ENCODE data around the gene CD274.
A peak's percentile ranks its signal among the peaks of the same experiment; 100 is the strongest.
"Not testable (repeated sequence)": the region's sequence is repeated elsewhere in the genome, so short reads cannot be mapped to it uniquely, and the experiment has no call there.

Gene CD274

GRCh38 chr9:5432890-5433289, 17.5 kb upstream of the CD274 start:
- Mint-ChIP-seq H3K4me1 (peaks cover 22% of the 10 kb centered on the region), H3K36me3 (peaks cover 48% of the 10 kb centered on the region)
- H3K27ac Mint-ChIP-seq, DNase-seq, H3K4me3 Mint-ChIP-seq, H3K9me3 Mint-ChIP-seq, CTCF ChIA-PET, H3K27me3 Mint-ChIP-seq: not testable (repeated sequence)

- H3K4me3 Mint-ChIP-seq, H3K9me3 Mint-ChIP-seq, DNase-seq, CTCF ChIA-PET, H3K27me3 Mint-ChIP-seq, H3K27ac Mint-ChIP-seq: not testable (repeated sequence)
- Mint-ChIP-seq H3K36me3 (peaks cover 48% of the 10 kb centered on the region), H3K4me1 (peaks cover 26% of the 10 kb centered on the region)
Measured at GRCh38 chr9:5433328-5433727, 17.0 kb upstream of the CD274 start.

- not testable (repeated sequence) for H3K9me3 Mint-ChIP-seq
- CTCF ChIA-PET, result interaction anchor here (0.6 kb wide), 1 partner anchor 150 kb away, joined by 4 read pairs; no protein-coding TSS in a partner anchor
- H3K36me3 Mint-ChIP-seq, result peaks cover 46% of the 10 kb centered on the region
Measured at GRCh38 chr9:5433841-5434810, 16.2 kb upstream of the CD274 start.

GRCh38 chr9:5435912-5436311, 14.4 kb upstream of the CD274 start:
- H3K9me3 Mint-ChIP-seq, result peaks cover 4% of the 10 kb centered on the region
- no peaks in the 10 kb centered on the region for H3K27me3 Mint-ChIP-seq
- CTCF ChIA-PET, result interaction anchor here (0.6 kb wide), 1 partner anchor 172 kb away, joined by 3 read pairs; no protein-coding TSS in a partner anchor
- DNase-seq, result no peak
- peaks cover 36% of the 10 kb centered on the region for H3K4me1 Mint-ChIP-seq
- H3K27ac Mint-ChIP-seq, result peak overlapping the region; percentile 97
- peaks cover 41% of the 10 kb centered on the region for H3K36me3 Mint-ChIP-seq
- peak overlapping the region; percentile 94 for H3K4me3 Mint-ChIP-seq

More at GRCh38 chr9:5433841-5434810, 16.2 kb upstream of the CD274 start:
- H3K4me3 Mint-ChIP-seq, DNase-seq, H3K27ac Mint-ChIP-seq, H3K27me3 Mint-ChIP-seq: not testable (repeated sequence)
- H3K4me1 Mint-ChIP-seq, result peaks cover 34% of the 10 kb centered on the region

GRCh38 chr9:5436441-5436840, 13.9 kb upstream of the CD274 start:
- H3K27ac Mint-ChIP-seq, result peak overlapping the region; percentile 97
- peaks cover 39% of the 10 kb centered on the region for H3K36me3 Mint-ChIP-seq
- no peaks in the 10 kb centered on the region for H3K27me3 Mint-ChIP-seq

GRCh38 chr9:5437254-5438216, 12.8 kb upstream of the CD274 start, which contains the start of gene PLGRKT:
PLGRKT (minus strand) TSS chr9:5437925; CDS start chr9:5431977, 5,948 bp downstream.
- Mint-ChIP-seq H3K9me3 (peaks cover 4% of the 10 kb centered on the region), H3K27me3 (no peaks in the 10 kb centered on the region), H3K4me1 (peaks cover 38% of the 10 kb centered on the region), H3K4me3 (peak within 1 kb of the TSS; percentile 94), H3K27ac (peak within 1 kb of the TSS; percentile 97), H3K36me3 (peaks cover 29% of the 10 kb centered on the region)
- CTCF ChIA-PET, result interaction anchor here (0.6 to 5.2 kb wide), 9 partner anchors 11 to 264 kb away, joined by 3 to 37 read pairs (median 5); partner anchors contain the start of gene CD274
- peak; percentile 95 for DNase-seq

More at GRCh38 chr9:5436441-5436840, 13.9 kb upstream of the CD274 start:
- H3K4me1 Mint-ChIP-seq, result peaks cover 38% of the 10 kb centered on the region
- peak overlapping the region; percentile 94 for H3K4me3 Mint-ChIP-seq
- CTCF ChIA-PET, result interaction anchor here (0.9 to 5.2 kb wide), 6 partner anchors 10 to 250 kb away, joined by 3 to 37 read pairs (median 5); partner anchors contain the start of gene CD274
- peaks cover 4% of the 10 kb centered on the region for H3K9me3 Mint-ChIP-seq
- no peak for DNase-seq

- Mint-ChIP-seq H3K4me1 (peaks cover 38% of the 10 kb centered on the region), H3K4me3 (peak overlapping the region; percentile 94)
- CTCF ChIA-PET, result interaction anchor here (1.0 to 5.2 kb wide), 6 partner anchors 11 to 682 kb away, joined by 3 to 37 read pairs (median 9); partner anchors contain the start of gene CD274
Measured at GRCh38 chr9:5438301-5439162, 11.8 kb upstream of the CD274 start.

GRCh38 chr9:5440426-5440825, 9.9 kb upstream of the CD274 start:
- H3K9me3 Mint-ChIP-seq, result peaks cover 2% of the 10 kb centered on the region
- peaks cover 45% of the 10 kb centered on the region for H3K4me1 Mint-ChIP-seq
- no peak for DNase-seq
- no peak overlapping the region for H3K27ac Mint-ChIP-seq
- no peaks in the 10 kb centered on the region for H3K27me3 Mint-ChIP-seq
- no peak overlapping the region for H3K4me3 Mint-ChIP-seq
- CTCF ChIA-PET, result interaction anchor here (0.9 to 5.2 kb wide), 6 partner anchors 9 to 697 kb away, joined by 3 to 45 read pairs (median 14); partner anchors contain the start of genes CD274 and INSL6
- H3K36me3 Mint-ChIP-seq, result peaks cover 17% of the 10 kb centered on the region

More at GRCh38 chr9:5438301-5439162, 11.8 kb upstream of the CD274 start:
- Mint-ChIP-seq H3K27me3 (no peaks in the 10 kb centered on the region), H3K9me3 (peaks cover 4% of the 10 kb centered on the region), H3K36me3 (peaks cover 25% of the 10 kb centered on the region), H3K27ac (peak overlapping the region; percentile 97)
- DNase-seq, result peak; percentile 61

- Mint-ChIP-seq H3K9me3 (peaks cover 2% of the 10 kb centered on the region), H3K36me3 (peaks cover 12% of the 10 kb centered on the region), H3K4me1 (peaks cover 44% of the 10 kb centered on the region), H3K4me3 (no peak overlapping the region), H3K27me3 (no peaks in the 10 kb centered on the region), H3K27ac (no peak overlapping the region)
- no peak for DNase-seq
- CTCF ChIA-PET, result interaction anchor here (0.9 to 5.2 kb wide), 5 partner anchors 9 to 255 kb away, joined by 3 to 45 read pairs (median 25); partner anchors contain the start of genes CD274 and INSL6
Measured at GRCh38 chr9:5441043-5441442, 9.3 kb upstream of the CD274 start.

- Mint-ChIP-seq H3K4me3 (no peak overlapping the region), H3K27ac (no peak overlapping the region), H3K27me3 (no peaks in the 10 kb centered on the region), H3K9me3 (peaks cover 2% of the 10 kb centered on the region), H3K36me3 (no peaks in the 10 kb centered on the region), H3K4me1 (peaks cover 44% of the 10 kb centered on the region)
- DNase-seq, result peak; percentile 44
- CTCF ChIA-PET, result interaction anchor here (0.6 to 4.7 kb wide), 18 partner anchors 8 to 683 kb away, joined by 3 to 45 read pairs (median 4); partner anchors contain the start of genes CD274 and INSL6
Measured at GRCh38 chr9:5442400-5443011, 7.8 kb upstream of the CD274 start.

- Mint-ChIP-seq H3K4me3 (no peak overlapping the region), H3K4me1 (peaks cover 46% of the 10 kb centered on the region), H3K27ac (no peak overlapping the region), H3K9me3 (peaks cover 2% of the 10 kb centered on the region), H3K36me3 (no peaks in the 10 kb centered on the region), H3K27me3 (no peaks in the 10 kb centered on the region)
- no peak for DNase-seq
- CTCF ChIA-PET, result interaction anchor here (0.7 to 4.7 kb wide), 9 partner anchors 19 to 681 kb away, joined by 3 to 45 read pairs (median 4); partner anchors contain the start of gene INSL6
Measured at GRCh38 chr9:5443850-5444249, 6.5 kb upstream of the CD274 start.

GRCh38 chr9:5445096-5445495, 5.2 kb upstream of the CD274 start:
- DNase-seq, CTCF ChIA-PET, H3K9me3 Mint-ChIP-seq, H3K27me3 Mint-ChIP-seq, H3K36me3 Mint-ChIP-seq, H3K4me3 Mint-ChIP-seq: not testable (repeated sequence)
- Mint-ChIP-seq H3K4me1 (peaks cover 54% of the 10 kb centered on the region), H3K27ac (peak overlapping the region; percentile 19)
